Glutamatergic neuron (in vitro differentiated cells): ENCODE measurements around the gene DHRS4. TPM values are rescaled to one million over a fixed set of nuclear protein-coding genes. Genes with fewer than 3 reads are reported as not detected.
"Not testable (repeated sequence)": the region's sequence is repeated elsewhere in the genome, so short reads cannot be mapped to it uniquely, and the experiment has no call there.

Source experiments
- DNase-seq: peaks from one replicate; pipeline ENCODE4 v3.0.0; 2022
- H3K27ac Mint-ChIP-seq: one replicate; pipeline ENCODE4 v1.8.0; 2020; ENCODE audit warnings: mild to moderate bottlenecking, mixed read lengths, inconsistent platforms; ENCODE audit not compliant: unreplicated experiment
- H3K27me3 Mint-ChIP-seq: one replicate; pipeline ENCODE4 v1.8.0; 2020; ENCODE audit warnings: mild to moderate bottlenecking, moderate library complexity, mixed read lengths, inconsistent platforms; ENCODE audit not compliant: unreplicated experiment
- H3K36me3 Mint-ChIP-seq: one replicate; pipeline ENCODE4 v1.8.0; 2020; ENCODE audit warnings: mild to moderate bottlenecking, mixed read lengths, inconsistent platforms; ENCODE audit not compliant: unreplicated experiment
- H3K4me1 Mint-ChIP-seq: one replicate; pipeline ENCODE4 v1.8.0; 2020; ENCODE audit warnings: mild to moderate bottlenecking, low read depth, mixed read lengths, inconsistent platforms; ENCODE audit not compliant: unreplicated experiment
- H3K4me3 Mint-ChIP-seq: one replicate; pipeline ENCODE4 v1.8.0; 2020; ENCODE audit warnings: mild to moderate bottlenecking, mixed read lengths, inconsistent platforms; ENCODE audit not compliant: unreplicated experiment
- H3K9me3 Mint-ChIP-seq: one replicate; pipeline ENCODE4 v1.8.0; 2020; ENCODE audit warnings: mild to moderate bottlenecking, moderate library complexity, mixed read lengths, inconsistent platforms; ENCODE audit not compliant: unreplicated experiment
- total RNA-seq: library from RNA; stranded (reverse); fragmentation: NEBNext Ultra II Directional; extraction: Animal tissue kit (Norgen Biotek cat#: 25700); gene quantifications from one replicate; pipeline ENCODE4 v1.2.1, GENCODE V29; 2021; ENCODE audit not compliant: unreplicated experiment
- TF ChIP-seq, protein P1 (sequence below): fragments of 200-600 bp; sonication (generic); IDR thresholded peaks from one replicate; pipeline ENCODE4 v1.5.0; 2021; ENCODE audit not compliant: partially characterized antibody, unreplicated experiment

Gene DHRS4
- total RNA-seq, 1 donor from 2014 or later, result 6.1 TPM

DNA sequence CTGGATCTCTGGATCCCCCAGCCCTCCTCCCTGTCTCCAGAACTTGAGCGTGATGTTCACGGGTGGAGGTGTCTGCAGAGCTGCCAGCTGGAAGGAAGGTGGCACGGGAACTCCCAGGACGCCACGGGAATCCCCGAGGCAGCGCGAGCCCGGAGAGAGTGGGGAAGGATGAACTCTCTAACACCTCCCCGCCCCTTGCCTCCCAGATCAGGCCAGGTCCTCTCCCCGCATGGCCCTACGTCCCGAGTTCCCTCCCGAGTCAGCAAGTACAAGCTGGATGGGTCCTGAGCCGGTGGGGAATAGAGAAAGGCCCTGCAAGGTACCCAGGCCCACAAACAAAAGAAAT is 52.9 kb downstream of the DHRS4 start:
- not testable (repeated sequence) for H3K9me3 Mint-ChIP-seq, DNase-seq, H3K36me3 Mint-ChIP-seq, H3K4me3 Mint-ChIP-seq, H3K27me3 Mint-ChIP-seq, H3K27ac Mint-ChIP-seq
- H3K4me1 Mint-ChIP-seq, result peaks cover 10% of the 10 kb centered on the region

DNA sequence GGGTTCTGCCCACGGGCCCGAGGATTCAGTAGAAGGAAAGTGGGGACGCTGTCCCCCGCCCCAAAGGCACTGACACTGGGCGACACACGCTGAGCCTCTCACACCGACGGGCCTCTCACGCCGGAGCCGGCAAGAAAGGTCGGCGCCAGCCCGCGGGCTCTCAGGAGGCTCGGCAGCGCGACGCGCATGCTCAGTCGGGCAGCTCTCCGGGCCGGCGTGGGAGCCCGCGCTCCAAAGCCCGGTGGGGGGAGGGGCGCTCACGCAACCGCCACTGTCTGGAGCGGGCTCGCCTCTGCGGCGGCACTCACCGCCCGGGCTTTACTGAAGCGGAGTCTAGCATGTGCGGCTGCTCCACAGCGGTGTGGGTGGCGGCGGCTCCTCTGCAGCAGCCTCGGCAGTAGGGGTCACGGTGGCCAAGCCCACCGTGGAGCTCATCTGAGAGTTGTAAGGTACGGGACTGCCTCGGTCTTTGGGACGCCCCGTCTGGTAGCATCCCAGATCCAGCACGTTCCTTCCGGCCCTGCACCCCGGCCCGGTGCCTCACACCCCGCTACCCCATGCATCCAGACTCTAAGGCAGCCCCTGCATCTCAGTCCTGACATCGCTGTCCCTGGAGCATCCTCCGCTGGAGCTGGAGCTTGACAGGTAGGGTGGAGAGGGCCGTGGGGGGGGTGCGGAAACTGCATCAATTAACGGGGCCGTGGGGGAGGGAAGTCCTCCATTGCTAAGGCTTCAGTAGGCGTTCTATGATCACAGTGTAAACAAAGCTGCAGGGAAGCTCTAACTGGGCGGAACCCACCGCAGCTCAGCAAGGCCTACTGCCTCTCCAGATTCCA is 53.5 kb downstream of the DHRS4 start:
- not testable (repeated sequence) for H3K27ac Mint-ChIP-seq, H3K36me3 Mint-ChIP-seq, H3K27me3 Mint-ChIP-seq, H3K4me3 Mint-ChIP-seq, H3K9me3 Mint-ChIP-seq
- DNase-seq, result peak; percentile 77
- peaks cover 13% of the 10 kb centered on the region for H3K4me1 Mint-ChIP-seq

DNA sequence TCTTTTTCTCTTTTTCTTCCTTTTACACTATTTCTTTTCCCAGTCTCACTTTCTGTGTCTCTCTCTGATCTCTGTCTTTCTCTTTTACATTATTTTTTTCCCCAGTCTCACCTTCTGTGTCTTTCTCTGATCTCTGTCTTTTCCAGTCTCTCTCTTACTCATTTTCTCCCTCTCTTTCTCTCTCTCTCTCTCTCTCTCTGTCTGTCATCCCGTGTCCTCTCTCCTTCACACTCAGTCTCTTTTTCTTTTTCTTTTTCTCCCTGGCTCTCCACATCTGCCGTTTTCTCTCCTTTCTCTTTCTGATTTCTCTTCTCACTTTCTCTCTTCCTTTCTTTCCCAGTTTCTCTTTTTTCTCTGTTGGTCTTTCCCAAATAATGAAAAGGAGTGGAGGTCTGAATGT is 57.5 kb downstream of the DHRS4 start:
- Mint-ChIP-seq H3K4me1 (peaks cover 13% of the 10 kb centered on the region), H3K9me3 (peaks cover 4% of the 10 kb centered on the region), H3K27me3 (no peaks in the 10 kb centered on the region), H3K36me3 (peaks cover 10% of the 10 kb centered on the region), H3K4me3 (peak overlapping the region; percentile 49), H3K27ac (no peak overlapping the region)
- no peak for DNase-seq
- TF ChIP-seq, protein P1, sequence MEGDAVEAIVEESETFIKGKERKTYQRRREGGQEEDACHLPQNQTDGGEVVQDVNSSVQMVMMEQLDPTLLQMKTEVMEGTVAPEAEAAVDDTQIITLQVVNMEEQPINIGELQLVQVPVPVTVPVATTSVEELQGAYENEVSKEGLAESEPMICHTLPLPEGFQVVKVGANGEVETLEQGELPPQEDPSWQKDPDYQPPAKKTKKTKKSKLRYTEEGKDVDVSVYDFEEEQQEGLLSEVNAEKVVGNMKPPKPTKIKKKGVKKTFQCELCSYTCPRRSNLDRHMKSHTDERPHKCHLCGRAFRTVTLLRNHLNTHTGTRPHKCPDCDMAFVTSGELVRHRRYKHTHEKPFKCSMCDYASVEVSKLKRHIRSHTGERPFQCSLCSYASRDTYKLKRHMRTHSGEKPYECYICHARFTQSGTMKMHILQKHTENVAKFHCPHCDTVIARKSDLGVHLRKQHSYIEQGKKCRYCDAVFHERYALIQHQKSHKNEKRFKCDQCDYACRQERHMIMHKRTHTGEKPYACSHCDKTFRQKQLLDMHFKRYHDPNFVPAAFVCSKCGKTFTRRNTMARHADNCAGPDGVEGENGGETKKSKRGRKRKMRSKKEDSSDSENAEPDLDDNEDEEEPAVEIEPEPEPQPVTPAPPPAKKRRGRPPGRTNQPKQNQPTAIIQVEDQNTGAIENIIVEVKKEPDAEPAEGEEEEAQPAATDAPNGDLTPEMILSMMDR, result no peak

DNA sequence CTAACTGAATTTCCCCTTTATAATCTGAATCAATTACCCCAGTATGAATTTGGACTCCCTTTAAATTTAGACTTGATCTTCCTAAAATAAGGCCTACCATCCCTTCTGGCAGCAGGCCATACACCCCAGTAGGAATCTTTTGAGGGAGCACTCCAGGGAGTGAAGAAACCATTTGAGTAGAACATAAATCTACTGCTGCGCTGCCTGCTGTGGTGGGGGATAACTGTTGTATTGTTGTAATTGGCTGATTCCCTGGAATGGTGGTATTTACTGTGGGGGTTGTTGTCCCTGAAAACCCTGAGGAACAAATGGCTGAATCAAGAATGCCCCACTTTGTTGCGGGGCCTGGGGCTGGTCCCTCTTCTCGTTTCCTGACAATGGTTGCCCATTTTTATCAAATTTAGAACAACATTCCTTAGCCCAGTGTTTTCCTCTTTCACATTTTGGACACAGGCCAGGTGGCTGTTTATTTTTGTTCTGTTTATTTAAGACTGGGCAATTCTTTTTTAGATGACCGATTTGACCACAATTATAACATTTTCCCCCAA is 59.2 kb downstream of the DHRS4 start:
- H3K27me3 Mint-ChIP-seq, H3K4me3 Mint-ChIP-seq, H3K27ac Mint-ChIP-seq, H3K9me3 Mint-ChIP-seq, DNase-seq: not testable (repeated sequence)
- Mint-ChIP-seq H3K4me1 (peaks cover 13% of the 10 kb centered on the region), H3K36me3 (peaks cover 18% of the 10 kb centered on the region)

DNA sequence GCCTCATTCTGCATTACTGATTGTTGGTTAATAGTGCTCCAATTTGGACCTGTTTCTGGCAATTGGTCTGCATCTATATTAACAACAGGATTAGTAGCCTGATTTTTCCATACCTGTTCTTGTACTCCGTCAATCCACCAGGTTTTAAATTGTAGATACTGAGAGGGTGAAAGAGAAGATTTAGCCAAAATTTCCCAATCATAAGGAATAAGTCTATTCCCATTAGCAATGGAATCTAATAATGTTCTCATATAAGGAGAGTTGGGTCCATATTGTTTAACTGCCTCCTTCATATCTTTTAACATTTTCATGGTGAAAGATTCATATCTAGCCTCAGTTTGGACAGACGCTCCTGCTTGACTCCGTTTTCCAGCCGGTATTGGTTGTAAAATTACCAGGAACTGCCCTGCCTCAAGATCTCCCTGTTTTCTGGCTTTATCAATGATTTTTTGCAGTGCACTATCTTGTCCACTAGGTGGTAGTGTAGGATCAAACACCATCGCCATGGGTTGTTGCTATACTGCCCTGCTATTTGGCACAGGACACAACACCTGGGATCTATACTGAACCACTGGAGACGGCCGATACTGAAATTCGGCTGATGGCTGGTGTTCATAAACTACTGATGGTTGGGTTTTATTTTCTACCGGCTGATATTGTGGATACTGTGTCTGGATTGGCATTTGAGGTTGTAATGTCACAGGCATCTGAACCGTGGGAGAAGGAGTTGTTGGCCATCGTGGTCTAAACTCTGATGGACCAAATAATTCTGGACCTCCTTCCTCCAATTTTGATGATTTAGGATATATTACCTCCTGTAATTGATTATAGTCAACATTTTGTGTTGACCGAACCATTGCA is 60.3 kb downstream of the DHRS4 start:
- no peak overlapping the region for H3K4me3 Mint-ChIP-seq
- DNase-seq, result no peak
- TF ChIP-seq, protein P1, result peak; percentile 92

DNA sequence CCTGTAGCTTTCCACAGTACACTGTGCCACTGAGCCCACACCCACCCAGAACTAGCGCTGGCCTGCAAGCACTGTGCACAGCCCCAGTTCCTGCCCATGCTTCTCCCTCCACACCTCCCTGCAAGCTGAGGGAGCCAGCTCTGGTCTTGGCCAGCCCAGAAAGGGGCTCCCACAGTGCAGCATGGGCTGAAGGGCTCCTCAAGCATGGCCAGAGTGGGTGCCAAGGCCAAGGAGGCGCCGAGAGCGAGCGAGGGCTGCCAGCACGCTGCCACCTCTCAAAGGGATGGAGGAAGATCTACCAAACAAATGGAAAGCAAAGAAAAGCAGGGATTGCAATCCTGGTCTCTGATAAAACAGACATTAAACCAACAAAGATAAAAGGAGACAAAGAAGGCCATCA is 62.2 kb downstream of the DHRS4 start:
- not testable (repeated sequence) for DNase-seq, H3K27ac Mint-ChIP-seq, H3K4me3 Mint-ChIP-seq, H3K4me1 Mint-ChIP-seq, H3K9me3 Mint-ChIP-seq, H3K36me3 Mint-ChIP-seq, H3K27me3 Mint-ChIP-seq

More for the DNA sequence above, 60.3 kb downstream of the DHRS4 start:
- H3K36me3 Mint-ChIP-seq, result peaks cover 12% of the 10 kb centered on the region
- peaks cover 3% of the 10 kb centered on the region for H3K27me3 Mint-ChIP-seq
- no peak overlapping the region for H3K27ac Mint-ChIP-seq
- peaks cover 2% of the 10 kb centered on the region for H3K9me3 Mint-ChIP-seq
- H3K4me1 Mint-ChIP-seq, result peaks cover 13% of the 10 kb centered on the region

Other genes with a start within 250 kb of the DHRS4 start
- 10.4 TPM for gene DHRS4L2, start 35.2 kb downstream of the DHRS4 start, total RNA-seq
- gene CARMIL3, start 98.2 kb downstream of the DHRS4 start, total RNA-seq, result 108 TPM
- 0.44 TPM for gene CPNE6, start 117.8 kb downstream of the DHRS4 start, total RNA-seq
- 99.9 TPM for gene PCK2, start 140.5 kb downstream of the DHRS4 start, total RNA-seq
- 54.1 TPM for gene DCAF11, start 161.0 kb downstream of the DHRS4 start, total RNA-seq
- 3.7 TPM for gene NRL, start 161.2 kb downstream of the DHRS4 start, total RNA-seq
- gene FITM1, start 176.9 kb downstream of the DHRS4 start, total RNA-seq, result 0.66 TPM
- 35.7 TPM for gene PSME1, start 182.4 kb downstream of the DHRS4 start, total RNA-seq
- 18.1 TPM for gene EMC9, start 187.8 kb downstream of the DHRS4 start, total RNA-seq
- 58.9 TPM for gene PSME2, start 192.8 kb downstream of the DHRS4 start, total RNA-seq
- gene RNF31, start 193.7 kb downstream of the DHRS4 start, total RNA-seq, result 88.2 TPM
- 31.0 TPM for gene IRF9, start 207.5 kb downstream of the DHRS4 start, total RNA-seq
- 136 TPM for gene REC8, start 218.3 kb downstream of the DHRS4 start, total RNA-seq
- 25.5 TPM for gene IPO4, start 235.0 kb downstream of the DHRS4 start, total RNA-seq
- 35.0 TPM for gene TM9SF1, start 241.7 kb downstream of the DHRS4 start, total RNA-seq